Ectodermal cell (in vitro differentiated cells): ENCODE results near the gene C5.

Experiments
- H3K27ac ChIP-seq: 2 replicates; pipeline ENCODE4 v1.7.0; 2013; ENCODE audit warnings: mild to moderate bottlenecking, low read depth, low read length; ENCODE audit not compliant: insufficient read depth, poor library complexity, severe bottlenecking
- H3K27me3 ChIP-seq: 2 replicates; pipeline ENCODE4 v1.7.0; 2013; ENCODE audit warnings: mild to moderate bottlenecking, low read length; ENCODE audit not compliant: insufficient read depth, control insufficient read depth, poor library complexity, severe bottlenecking
- H3K36me3 ChIP-seq: one replicate; pipeline ENCODE4 v1.7.0; 2013; ENCODE audit warnings: low read length; ENCODE audit not compliant: control insufficient read depth, insufficient read depth
- H3K4me1 ChIP-seq: one replicate; pipeline ENCODE4 v1.7.0; 2013; ENCODE audit warnings: low read length; ENCODE audit not compliant: control insufficient read depth, insufficient read depth
- H3K4me3 ChIP-seq: 2 replicates; pipeline ENCODE4 v1.7.0; 2013; ENCODE audit warnings: low read depth, low read length, control low read depth; ENCODE audit not compliant: insufficient read depth
- H3K9me3 ChIP-seq: 2 replicates; pipeline ENCODE4 v1.7.0; 2013; ENCODE audit warnings: mild to moderate bottlenecking, low read length, moderate library complexity; ENCODE audit not compliant: control insufficient read depth
- WGBS, 2 experiments: methylation state at CpG; one replicate each; pipeline ENCODE4 v1.1.7; 2013; ENCODE audit warnings: missing lambda C conversion rate in 2 of 2; 5-methylcytosine and 5-hydroxymethylcytosine counted together

C5 gene

GRCh38 chr9:120920806-120921178 is 129.3 kb downstream of the C5 start:
- Histone ChIP-seq H3K4me3 (no peak overlapping the region), H3K27ac (no peak overlapping the region), H3K4me1 (peaks cover 7% of the 10 kb centered on the region), H3K27me3 (no peaks in the 10 kb centered on the region), H3K36me3 (no peaks in the 10 kb centered on the region), H3K9me3 (no peaks in the 10 kb centered on the region)
- WGBS, 2 experiments: 56 to 64% methylated on average over 3 of the region's 3 CpGs

GRCh38 chr9:120919843-120920805 is 130.0 kb downstream of the C5 start:
- H3K9me3 ChIP-seq: no peaks in the 10 kb centered on the region
- H3K36me3 ChIP-seq: no peaks in the 10 kb centered on the region
- peaks cover 7% of the 10 kb centered on the region for H3K4me1 ChIP-seq
- no peaks in the 10 kb centered on the region for H3K27me3 ChIP-seq
- H3K4me3 ChIP-seq: no peak overlapping the region
- 90 to 93% methylated on average over 6 of the region's 6 CpGs for WGBS, 2 experiments
- H3K27ac ChIP-seq: no peak overlapping the region

GRCh38 chr9:120918931-120919842 is 130.9 kb downstream of the C5 start:
- WGBS, 2 experiments: 88 to 91% methylated on average over 20 of the region's 20 CpGs
- H3K4me3 ChIP-seq: no peak overlapping the region
- H3K9me3 ChIP-seq: no peaks in the 10 kb centered on the region
- no peaks in the 10 kb centered on the region for H3K36me3 ChIP-seq
- no peaks in the 10 kb centered on the region for H3K27me3 ChIP-seq
- no peak overlapping the region for H3K27ac ChIP-seq
- H3K4me1 ChIP-seq: peaks cover 7% of the 10 kb centered on the region

GRCh38 chr9:120917929-120918762 is 131.9 kb downstream of the C5 start:
- peaks cover 7% of the 10 kb centered on the region for H3K4me1 ChIP-seq
- no peaks in the 10 kb centered on the region for H3K9me3 ChIP-seq
- no peak overlapping the region for H3K4me3 ChIP-seq
- 96 to 97% methylated on average over 4 of the region's 4 CpGs for WGBS, 2 experiments
- H3K27me3 ChIP-seq: no peaks in the 10 kb centered on the region
- H3K36me3 ChIP-seq: no peaks in the 10 kb centered on the region
- H3K27ac ChIP-seq: no peak overlapping the region

GRCh38 chr9:120916991-120917880 is 132.8 kb downstream of the C5 start:
- Histone ChIP-seq H3K4me1 (peaks cover 7% of the 10 kb centered on the region), H3K27me3 (no peaks in the 10 kb centered on the region), H3K36me3 (no peaks in the 10 kb centered on the region), H3K4me3 (no peak overlapping the region), H3K27ac (no peak overlapping the region), H3K9me3 (no peaks in the 10 kb centered on the region)
- WGBS, 2 experiments: 89 to 95% methylated on average over 8 of the region's 8 CpGs

GRCh38 chr9:120916588-120916987 is 133.5 kb downstream of the C5 start:
- no peak overlapping the region for H3K27ac ChIP-seq
- 71 to 85% methylated on average over 3 of the region's 3 CpGs for WGBS, 2 experiments
- no peaks in the 10 kb centered on the region for H3K36me3 ChIP-seq
- H3K4me3 ChIP-seq: no peak overlapping the region
- H3K9me3 ChIP-seq: no peaks in the 10 kb centered on the region
- H3K27me3 ChIP-seq: no peaks in the 10 kb centered on the region
- peaks cover 7% of the 10 kb centered on the region for H3K4me1 ChIP-seq

GRCh38 chr9:120915854-120916470 is 134.1 kb downstream of the C5 start:
- H3K36me3 ChIP-seq: no peaks in the 10 kb centered on the region
- peaks cover 7% of the 10 kb centered on the region for H3K4me1 ChIP-seq
- no peak overlapping the region for H3K4me3 ChIP-seq
- 80 to 84% methylated on average over 1 to 3 of the region's 5 CpGs for WGBS, 2 experiments
- no peak overlapping the region for H3K27ac ChIP-seq
- no peaks in the 10 kb centered on the region for H3K9me3 ChIP-seq
- H3K27me3 ChIP-seq: no peaks in the 10 kb centered on the region

- no peak overlapping the region for H3K27ac ChIP-seq
- 92% methylated on average over 5 to 6 of the region's 6 CpGs for WGBS, 2 experiments
- H3K36me3 ChIP-seq: no peaks in the 10 kb centered on the region
- no peak overlapping the region for H3K4me3 ChIP-seq
- no peaks in the 10 kb centered on the region for H3K9me3 ChIP-seq
- H3K4me1 ChIP-seq: peaks cover 3% of the 10 kb centered on the region
- H3K27me3 ChIP-seq: no peaks in the 10 kb centered on the region
These were observed 135.1 kb downstream of the C5 start for GRCh38 chr9:120914953-120915352.

- no peaks in the 10 kb centered on the region for H3K27me3 ChIP-seq
- no peak overlapping the region for H3K27ac ChIP-seq
- no peaks in the 10 kb centered on the region for H3K36me3 ChIP-seq
- 88 to 93% methylated on average over 3 of the region's 3 CpGs for WGBS, 2 experiments
- H3K4me1 ChIP-seq: peaks cover 3% of the 10 kb centered on the region
- H3K9me3 ChIP-seq: no peaks in the 10 kb centered on the region
- H3K4me3 ChIP-seq: no peak overlapping the region
These were observed 135.7 kb downstream of the C5 start for GRCh38 chr9:120914396-120914795.
